Stimulated activated naive CD4-positive, alpha-beta T cell (primary cell): ENCODE results near the gene LRRD1.
"Not testable (repeated sequence)": the region's sequence is repeated elsewhere in the genome, so short reads cannot be mapped to it uniquely, and the experiment has no call there.

Experiments used
- DNase-seq, 6 experiments: peaks; one replicate each; lab custom pipeline; 2025; lab: John Stamatoyannopoulos, UW

The LRRD1 gene

DNA sequence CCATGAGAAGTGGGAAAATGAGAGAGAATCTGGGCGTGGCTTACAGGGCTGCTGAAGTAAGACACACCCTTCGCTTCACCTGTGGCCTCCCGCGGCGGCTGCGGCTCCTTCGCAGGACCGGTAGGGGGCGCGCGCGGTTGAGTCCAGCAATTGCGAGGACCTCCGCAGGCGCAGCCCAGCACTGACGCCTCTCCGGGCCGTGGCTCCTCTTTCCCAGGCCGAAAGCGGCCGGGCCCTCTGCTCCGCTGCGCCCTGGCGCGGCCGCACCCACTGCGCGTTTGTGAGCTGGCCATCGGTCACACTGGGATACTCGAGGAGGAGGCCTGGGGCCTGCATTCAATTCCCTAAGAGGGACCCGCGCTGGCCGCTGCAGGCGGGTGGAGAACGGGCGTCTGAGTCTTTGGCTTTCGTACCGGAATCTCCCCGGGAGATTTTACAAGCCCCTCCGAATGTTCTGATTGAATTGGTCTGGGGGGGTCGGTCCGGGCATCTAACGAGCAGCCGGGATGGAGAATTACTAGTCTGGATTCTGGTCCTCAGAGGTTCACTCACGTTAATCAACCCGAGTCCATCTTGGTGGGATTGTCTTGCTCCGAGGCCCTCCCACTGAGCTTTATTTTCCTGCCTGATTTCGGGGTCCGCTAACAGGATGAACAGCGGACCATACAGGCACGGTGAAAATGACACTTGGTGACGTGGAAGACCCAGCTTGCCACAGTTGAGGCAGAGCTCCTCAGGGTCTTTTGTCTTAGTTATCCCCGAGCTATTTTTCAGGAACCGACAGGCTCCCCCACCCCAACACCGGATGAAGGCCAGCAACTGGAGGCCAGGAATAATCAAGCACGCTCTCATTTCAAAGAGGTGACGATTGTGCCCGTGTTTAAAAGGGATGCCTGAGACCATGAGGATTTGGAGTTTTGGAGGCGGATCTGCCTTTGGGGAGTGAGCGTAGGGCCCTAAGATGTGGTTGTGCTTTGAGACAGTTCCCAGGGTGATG, at the start of gene LRRD1:
Gene LRRD1 (minus strand): TSS at position 215 of the 997 bp plus-strand sequence. CDS start 13,940 bp downstream, outside the sequence.
- peak; percentile 77 to 92 (median 85) for DNase-seq

DNA sequence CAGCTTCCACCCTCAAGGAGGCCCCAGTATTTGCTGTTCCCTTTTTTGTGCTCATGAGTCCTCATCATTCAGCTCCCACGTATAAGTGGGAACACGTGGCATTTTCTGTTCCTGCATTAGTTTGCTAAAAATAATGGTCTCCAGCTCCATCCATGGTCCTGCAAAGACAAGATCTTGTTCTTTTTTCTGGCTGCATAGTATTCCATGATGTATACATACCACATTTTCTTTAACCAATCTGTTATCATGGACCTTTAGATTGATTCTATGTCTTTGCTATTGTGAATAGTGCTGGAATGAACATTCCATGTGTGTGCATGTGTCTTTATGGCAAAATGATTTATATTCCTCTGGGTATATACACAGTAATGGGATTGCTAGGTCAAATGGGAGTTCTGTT, 49.8 kb upstream of the LRRD1 start:
- no peak for DNase-seq

- no peak for DNase-seq
Observed at GRCh38 chr7:92228100-92228499, 49.2 kb upstream of the LRRD1 start.

DNA sequence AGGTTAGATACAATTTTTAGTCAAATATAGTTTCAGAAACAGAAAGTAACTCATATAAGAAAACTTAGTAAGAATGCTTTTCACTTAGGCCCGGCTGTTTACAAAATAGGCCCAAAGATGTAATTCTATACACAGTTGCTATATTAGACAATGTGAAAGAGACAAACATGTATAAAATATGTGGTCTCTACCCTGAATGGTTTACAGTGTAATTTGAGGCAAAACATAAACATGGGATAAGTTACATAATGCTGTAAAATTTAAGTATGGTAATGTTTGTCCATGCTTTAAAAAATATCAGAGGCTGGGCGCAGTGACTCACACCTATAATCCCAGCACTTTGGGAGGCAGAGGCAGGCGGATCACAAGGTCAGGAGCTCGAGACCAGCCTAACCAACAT, 48.0 kb upstream of the LRRD1 start:
- no peak for DNase-seq

GRCh38 chr7:92221766-92222165, 42.8 kb upstream of the LRRD1 start:
- DNase-seq = no peak

DNA sequence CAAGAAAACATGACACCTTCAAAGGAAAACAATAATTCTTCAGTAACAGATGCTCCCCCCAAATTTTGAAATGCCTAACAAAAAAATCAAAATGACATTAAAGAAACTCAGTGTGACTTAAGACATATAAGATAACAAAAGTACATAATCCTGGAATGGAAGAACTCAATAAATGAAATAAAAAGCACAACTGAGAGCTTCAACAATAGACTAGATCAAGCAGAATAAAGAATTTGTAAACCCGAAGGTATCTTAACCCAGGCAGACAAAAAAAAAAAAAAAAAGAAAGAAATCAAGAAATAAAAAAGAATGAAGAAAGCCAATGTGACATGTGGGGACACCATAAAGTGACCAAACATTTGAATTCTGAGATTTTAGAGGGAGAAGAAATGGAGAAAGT, 27.7 kb upstream of the LRRD1 start:
- no peak for DNase-seq

DNA sequence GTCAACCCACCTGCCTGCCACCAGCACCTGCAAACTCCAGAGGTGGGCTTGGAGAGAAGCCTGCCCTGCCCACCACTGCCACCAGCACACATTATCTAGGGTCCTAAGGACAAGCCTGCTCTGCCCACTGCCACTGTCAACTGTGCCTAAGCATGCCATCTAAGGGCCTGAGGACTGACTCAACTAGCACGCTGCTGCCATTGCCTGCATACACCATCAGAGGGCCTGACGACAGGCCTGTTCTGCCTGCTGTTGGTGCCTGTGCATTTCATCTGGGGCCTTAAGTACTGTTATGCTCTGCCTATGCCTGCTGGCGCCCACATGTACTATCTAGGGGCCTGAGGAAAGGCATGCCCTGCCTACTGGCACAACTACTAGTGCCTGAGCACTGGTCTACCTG, 27.0 kb upstream of the LRRD1 start:
- no peak for DNase-seq

DNA sequence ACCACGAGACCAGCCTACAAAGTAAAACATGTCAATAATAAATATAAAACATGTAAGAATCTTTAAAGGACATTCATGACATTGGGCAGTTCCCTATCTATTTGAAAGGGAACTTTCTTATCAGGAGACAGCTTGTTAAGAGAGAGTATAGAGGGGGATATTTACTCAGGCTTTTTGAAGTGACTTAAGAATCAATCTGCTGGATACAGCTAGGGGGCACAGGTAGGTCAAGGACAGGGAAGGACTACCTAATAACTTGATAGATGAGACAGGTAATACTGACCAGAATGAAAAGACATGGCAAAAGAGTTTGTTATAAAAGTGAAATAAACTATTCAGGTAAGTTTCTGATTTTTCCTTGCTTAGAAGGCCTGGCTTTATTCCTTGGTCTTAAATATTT, 21.8 kb upstream of the LRRD1 start:
- DNase-seq = no peak

- DNase-seq = no peak
Observed at GRCh38 chr7:92192326-92192725, 13.4 kb upstream of the LRRD1 start.

- not testable (repeated sequence) for DNase-seq
Observed at GRCh38 chr7:92189246-92189645, 10.3 kb upstream of the LRRD1 start.

- not testable (repeated sequence) for DNase-seq
Observed at GRCh38 chr7:92184294-92184693, 5.4 kb upstream of the LRRD1 start.

DNA sequence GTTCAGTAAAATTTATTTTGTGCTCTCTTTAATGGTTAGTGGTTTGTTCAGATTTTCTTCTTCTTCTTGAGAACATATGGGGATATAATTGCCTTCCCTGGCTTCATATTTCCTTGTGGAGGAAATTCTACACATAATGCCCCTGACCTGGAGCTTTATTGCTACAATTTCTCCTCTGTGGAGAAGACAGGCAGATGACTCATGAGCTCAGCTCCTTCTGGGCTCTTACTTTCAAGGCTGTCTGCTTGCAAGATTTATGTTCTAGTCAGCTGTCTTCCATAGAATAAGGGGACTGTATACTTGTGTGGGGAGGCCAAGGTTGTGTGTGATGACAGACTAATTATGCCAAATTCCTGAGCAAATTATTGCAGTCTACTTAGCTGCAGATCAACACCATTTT, 1.6 kb downstream of the LRRD1 start:
- no peak for DNase-seq

GRCh38 chr7:92169529-92169928, 9.4 kb downstream of the LRRD1 start:
- not testable (repeated sequence) for DNase-seq

GRCh38 chr7:92161271-92161670, 17.7 kb downstream of the LRRD1 start:
- no peak for DNase-seq

GRCh38 chr7:92158660-92159575, 20.0 kb downstream of the LRRD1 start:
- no peak for DNase-seq

GRCh38 chr7:92156990-92157389, 22.0 kb downstream of the LRRD1 start:
- no peak for DNase-seq

- no peak for DNase-seq
Observed at GRCh38 chr7:92155108-92155739, 23.7 kb downstream of the LRRD1 start.

DNA sequence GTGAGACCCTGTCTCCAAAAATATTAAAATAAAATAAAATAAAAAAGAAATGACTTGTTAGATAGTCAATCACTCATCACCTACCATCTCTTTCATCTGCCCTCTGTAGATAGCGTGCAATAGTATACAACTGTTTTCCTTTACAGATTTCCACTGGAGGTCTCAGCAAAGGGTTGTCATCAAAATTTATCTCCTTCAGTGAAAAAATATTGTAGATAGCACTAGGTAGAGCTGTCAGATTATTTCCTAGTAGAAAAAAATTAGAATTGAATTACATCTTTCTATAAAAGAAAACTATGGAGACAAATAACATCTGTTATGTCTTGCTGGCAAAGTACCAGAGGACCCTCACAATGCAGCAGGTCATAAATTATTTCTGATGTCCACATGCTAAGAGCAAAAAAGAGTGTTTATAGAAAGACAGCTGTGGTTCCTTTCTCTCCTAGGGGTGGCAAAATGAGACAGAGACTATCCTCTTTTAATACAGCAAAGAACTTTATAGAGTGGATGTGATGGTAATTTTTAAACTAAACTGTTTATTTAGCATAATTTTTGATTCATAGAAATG, 28.4 kb downstream of the LRRD1 start:
- no peak for DNase-seq

- no peak for DNase-seq
Observed at GRCh38 chr7:92149736-92150239, 29.2 kb downstream of the LRRD1 start.

GRCh38 chr7:92143192-92143880, 35.6 kb downstream of the LRRD1 start:
- DNase-seq = not testable (repeated sequence)

- not testable (repeated sequence) for DNase-seq
Observed at GRCh38 chr7:92142791-92143190, 36.2 kb downstream of the LRRD1 start.
